Measurements from ENCODE around the gene ZNF212.

ZNF212 gene

DNA sequence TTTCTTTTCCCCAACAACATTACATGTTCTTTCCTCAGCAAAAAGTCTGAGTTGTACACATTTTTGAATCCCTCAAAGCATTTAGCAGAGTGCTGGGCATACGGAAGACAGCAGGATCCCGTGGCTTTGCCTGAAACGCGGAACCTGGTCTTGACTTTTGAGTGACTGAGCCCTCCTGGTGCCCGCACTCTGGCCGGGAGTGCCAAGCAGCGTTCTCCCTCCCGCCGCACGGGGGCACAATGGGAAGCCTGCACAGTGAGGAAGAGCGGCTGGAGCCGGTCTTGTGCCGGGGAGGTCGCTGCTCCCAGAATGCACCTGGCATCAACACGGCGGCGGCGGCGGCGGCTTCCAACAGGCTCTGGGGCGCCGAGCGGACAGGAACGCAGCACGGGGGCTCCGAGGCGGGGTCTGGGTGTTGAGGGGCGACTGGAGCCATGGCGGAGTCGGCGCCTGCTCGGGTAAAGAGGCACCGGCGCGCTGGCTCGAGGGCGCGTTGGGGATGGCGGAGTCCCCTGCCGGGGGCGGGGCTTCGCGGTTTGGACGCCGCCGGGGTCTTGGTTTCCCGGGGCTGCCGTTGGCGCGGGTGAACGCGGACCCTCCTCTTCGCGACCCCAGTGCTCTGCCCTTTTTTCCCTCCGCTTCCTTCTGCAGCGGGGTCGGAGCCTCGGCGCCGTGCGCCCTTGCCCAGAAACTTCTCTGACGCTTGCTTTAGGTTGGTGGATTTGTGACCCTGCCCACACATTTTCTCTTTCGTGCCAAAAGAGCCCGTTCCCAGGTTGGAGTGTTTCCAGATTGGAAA lies at the start of gene ZNF212:
Gene ZNF212 (plus strand): TSS at position 307 of the 799 bp plus-strand sequence. CDS start 128 bp downstream, at position 435.
- peak; percentile 14 to 92 (median 82) for DNase-seq

DNA sequence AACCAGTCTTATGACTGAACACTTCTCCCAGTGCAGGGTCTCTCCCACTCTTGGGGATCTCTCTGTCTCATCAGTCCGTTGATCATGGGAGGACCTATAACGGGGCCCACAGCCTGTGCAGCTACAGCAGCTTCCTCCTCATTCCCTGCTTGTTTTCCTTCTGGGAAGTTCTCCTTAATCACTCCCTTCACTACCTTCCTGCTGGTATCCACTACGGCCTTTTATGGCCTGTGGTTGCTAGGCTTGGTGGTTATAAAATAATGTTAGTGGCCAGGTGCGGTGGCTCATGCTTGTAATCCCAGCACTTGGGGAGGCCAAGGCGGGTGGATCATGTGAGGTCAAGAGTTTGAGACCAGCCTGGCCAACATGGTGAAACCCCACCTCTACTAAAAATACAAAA lies 47.6 kb upstream of the ZNF212 start:
- no peak for DNase-seq

DNA sequence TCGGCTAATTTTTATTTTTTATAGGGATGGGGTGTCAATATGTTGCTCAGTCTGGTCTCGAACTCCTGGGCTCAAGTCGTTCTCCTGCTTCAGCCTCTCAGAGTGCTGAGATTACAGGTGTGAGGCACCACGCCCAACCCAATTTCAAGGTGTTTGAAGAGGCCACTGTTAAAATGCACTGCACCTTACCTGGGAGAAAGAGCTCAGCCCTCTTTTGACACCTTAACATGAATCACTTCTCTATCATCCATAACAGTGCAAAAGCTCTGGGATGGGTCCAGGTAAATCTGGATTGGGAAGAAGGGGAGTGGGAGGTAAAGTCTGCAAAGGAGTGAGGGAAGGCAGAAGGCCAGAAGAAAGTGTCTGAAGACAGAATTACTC lies 44.7 kb upstream of the ZNF212 start:
- no peak for DNase-seq

DNA sequence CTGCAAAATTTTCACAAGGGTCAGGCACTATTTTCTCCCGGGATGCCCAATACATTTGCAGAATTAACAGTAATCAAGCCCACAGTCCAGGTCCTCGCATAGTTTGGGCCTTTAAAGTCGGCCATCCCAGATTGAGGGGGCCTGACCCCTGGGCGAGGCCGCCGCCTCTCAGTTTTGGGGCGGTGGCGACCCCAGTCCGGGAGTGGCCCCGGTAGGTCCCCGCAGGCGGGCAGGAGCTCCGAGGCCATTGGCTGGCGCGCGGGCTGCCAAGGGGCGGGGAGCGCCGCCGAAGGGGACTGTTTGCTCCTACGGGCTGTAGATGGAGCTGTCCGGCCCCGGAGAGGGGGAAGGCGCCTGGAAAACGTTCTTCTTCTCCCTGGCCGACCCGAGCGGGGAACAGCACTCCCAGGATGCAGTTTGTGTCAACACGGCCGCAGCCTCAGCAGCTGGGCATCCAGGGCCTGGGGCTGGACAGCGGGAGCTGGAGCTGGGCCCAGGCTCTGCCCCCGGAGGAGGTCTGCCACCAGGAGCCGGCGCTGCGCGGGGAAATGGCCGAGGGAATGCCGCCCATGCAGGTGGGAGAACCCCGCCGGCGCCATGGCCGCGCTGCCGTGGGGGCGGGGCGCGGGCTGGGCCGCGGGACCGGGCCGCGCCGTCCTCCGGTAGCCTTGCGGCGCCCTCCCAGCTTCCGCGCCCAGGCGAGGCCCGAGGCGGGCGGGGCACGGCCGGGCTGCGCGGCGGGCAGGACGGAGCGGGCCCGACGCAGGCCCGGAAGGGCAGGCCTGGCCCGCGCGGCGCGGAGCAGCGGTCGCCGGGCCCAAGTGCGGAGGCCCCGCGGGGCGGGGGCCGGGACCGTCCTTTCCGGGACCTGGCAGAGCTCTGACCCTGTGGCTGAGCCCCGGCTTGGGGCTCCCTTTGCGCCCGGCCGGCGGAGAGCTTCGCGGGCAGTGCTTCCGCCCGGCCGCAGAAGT lies 44.0 kb upstream of the ZNF212 start, which contains the start of gene ZNF282:
Gene ZNF282 (plus strand): TSS at position 367 of the 971 bp plus-strand sequence. CDS start 44 bp downstream, at position 411.
- peak; percentile 39 to 90 (median 82) for DNase-seq

DNA sequence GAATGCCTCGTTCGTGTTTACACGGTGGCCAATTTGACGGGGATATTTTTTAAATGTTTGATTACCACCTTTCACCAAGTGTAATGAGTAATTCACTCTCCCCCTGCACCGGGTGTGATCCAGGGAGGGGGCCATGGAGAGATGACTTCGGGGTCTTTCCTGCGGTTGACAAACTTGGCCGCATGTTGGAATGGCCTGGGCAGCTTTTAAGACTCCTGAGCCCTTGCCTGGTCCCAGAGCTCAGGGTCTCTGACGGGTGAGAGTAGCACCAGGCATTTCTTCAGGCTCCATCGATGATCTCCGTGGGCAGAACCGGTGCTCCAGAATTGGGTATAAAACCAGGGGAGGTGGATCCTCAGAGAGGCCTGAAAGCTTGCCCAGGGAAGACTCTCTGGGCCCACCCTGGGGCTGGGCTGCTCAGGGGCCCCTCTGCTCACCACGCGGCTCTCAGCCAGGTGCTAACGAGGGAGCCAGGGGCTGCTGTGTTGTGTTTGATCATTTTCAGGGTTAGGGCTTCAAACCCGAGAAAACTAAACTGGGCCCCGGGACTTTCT lies 43.2 kb upstream of the ZNF212 start:
- DNase-seq: peak in 1 of 56 donors; percentile 19

DNA sequence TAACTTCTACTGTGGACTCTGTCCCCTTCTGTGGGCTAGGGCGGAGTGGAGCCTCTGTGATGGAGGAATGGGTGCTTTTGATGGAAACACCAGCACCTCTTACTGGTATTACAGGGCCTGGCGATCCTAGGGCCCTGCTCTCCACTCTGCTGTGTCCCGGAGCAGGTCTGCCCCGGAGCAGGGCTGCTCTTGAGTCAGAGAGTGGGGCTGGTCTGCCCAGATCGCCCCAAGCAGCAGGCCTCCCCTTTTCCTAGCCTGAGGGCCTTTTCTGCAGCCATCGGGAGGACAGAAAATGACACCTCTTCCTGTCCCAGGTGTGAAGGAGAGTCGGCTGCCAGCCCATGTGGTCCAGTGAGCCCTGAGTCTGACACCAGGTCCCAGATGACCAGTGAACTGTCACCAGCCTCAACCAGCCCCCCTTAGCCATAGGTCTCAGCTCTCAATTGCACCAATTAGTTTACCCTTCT lies 42.7 kb upstream of the ZNF212 start:
- DNase-seq: no peak

DNA sequence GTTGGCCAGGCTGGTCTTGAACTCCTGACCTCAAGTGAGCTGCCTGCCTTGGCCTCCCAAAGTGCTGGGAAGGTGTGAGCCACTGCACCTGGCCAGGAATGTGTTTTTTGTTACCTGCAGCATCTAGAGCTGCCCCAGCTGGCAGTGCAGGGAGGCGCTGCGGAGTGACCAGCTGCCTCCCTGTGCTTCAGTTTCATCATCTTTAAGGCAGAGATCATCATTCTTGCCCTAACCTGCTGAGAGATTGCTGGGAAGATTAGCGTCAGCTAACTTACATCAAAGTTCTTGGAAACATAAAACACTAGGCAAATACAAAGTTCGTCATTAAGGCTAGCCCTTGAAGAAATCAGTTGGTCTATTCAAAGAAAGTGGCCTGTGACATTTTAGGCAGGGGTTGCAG lies 41.8 kb upstream of the ZNF212 start:
- DNase-seq: no peak

DNA sequence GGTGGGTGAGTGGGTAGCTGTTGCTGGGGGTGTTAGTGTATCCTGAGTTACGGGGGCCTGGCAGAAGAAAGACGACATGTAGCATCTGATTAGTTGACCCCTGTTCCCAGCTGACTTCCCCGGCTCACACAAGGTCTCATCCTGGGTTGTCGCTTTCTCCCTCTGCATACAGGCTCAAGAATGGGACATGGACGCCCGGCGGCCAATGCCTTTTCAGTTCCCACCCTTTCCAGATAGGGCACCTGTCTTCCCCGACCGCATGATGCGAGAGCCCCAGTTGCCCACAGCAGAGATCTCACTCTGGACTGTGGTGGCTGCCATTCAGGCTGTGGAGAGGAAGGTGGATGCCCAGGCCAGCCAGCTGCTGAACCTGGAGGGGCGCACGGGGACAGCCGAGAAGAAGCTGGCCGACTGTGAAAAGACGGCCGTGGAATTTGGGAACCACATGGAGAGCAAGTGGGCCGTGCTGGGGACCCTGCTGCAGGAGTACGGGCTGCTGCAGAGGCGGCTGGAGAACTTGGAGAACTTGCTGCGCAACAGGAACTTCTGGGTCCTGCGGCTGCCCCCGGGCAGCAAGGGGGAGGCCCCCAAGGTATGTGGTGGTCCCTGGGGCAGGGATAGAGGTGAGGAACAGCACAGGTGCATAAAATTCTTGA lies 41.2 kb upstream of the ZNF212 start:
- no peak for DNase-seq

DNA sequence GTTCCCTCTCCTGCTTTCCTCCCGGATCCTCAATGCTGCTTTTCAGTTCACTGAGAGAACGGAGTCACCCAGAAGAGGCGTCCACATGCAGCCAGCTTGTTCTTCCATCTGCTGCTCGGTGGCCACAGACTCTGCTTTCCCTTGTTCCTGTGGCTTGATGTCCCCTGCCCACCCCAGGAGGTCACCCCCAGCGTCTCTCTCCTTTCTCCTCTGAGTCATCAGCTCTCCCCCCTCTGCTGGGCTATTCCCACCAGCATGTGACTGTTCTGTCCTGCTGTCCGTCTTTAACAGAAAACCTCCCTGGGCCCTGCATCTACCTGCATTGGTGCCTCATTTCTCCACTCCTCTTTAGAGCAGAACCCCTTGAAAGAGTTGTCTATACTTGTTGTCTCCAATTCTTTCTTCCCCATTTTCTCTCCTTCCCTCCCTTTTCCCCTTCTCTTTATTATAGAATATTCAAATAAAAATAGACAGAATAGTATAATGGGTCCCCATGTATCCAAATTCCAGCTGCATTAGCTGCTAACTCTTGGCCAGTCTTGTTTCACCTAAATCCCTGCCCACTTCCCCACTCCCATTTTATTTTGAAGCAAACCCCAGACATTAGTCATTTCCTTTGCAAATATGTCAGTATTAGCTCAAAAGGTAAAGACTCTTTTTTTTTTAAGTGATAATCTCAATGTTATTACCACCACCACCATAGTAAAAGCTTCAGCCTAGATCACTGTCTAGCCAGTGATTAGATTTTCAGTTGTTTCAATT lies 40.0 kb upstream of the ZNF212 start:
- DNase-seq: no peak

DNA sequence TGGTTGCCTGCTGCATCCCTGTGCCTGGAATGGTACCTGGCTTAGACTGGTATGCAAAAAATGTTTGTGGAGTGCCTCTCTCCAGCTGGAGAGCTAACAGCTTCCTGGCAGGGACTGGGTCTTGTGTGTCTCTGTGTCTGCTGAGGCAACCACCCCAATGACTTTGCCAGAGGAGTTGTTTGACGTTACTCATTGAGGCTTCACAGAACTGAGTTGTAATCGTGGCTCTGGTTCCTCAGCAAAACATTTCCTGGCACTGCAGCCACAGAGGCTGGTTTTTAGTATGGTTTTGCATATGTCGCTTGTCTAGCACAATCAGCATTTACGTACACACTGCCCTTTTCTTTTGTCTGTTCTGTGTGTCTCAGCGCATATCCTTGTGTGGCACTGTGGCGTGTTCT lies 36.6 kb upstream of the ZNF212 start:
- DNase-seq: no peak

DNA sequence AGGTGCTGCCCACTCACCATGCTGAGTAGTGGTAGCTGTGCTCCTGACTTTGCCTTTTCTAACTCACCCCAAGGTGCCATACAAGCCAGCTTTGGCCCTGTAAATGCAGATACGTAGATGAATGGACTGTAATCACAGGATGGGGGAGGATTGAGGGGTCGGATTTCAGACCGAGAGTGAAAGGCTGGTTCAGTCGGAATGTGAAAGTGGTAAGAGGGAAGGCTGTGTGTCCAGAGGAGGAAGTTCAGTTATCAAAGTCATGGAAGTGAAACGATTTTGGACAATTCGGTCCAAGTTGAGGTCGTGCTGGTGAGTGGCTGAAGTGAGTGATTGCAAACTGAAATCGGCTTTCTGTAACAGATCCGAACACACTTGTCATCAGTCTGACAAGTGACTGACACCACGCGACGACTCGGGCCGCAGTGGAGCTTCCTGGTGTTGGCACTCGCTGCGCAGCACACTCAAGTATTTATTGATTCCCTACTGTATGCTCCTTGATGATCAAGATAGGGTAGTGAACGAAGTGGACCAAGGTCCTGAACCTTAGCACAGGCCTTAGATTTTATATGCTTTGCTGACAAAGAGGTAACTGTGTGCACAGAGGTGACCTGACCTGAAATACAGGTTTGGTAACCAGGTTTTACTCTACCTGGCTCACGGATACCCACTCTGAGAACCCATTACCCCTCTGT lies 33.6 kb upstream of the ZNF212 start:
- DNase-seq: no peak

DNA sequence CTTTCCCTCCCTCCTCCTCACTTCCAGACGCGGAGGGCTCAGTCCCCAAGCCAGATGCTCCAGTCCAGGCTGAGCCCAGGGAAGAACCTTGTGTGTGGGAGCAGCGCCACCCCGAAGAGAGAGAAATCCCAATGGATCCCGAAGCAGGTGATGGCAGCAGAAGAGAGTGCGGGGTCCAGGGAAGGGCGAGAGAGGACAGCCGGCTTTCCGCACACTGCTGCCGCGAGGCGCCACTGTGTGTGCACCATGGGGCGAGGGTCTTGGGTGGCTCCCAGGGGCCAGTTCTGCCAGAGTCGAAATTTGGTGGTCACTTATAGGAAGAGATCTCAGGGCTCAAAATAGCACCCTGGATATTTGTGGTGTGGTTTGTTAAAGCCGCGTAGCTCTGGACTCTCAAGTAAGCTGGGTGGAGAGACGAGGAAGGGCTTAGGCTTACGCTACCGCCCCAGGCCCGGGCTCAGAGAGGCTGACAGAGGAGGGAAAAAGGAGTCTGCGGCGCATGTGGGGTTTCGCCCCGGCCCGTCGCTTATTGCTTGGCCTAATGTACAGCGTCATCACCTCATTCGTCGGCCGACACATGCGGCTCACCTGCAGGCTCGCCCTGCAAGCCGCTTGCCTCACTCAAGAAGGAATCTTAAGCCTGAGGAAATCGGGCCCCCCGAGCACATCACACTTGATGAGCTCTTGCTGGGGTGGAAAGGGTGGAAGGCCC lies 32.0 kb upstream of the ZNF212 start:
- no peak for DNase-seq

DNA sequence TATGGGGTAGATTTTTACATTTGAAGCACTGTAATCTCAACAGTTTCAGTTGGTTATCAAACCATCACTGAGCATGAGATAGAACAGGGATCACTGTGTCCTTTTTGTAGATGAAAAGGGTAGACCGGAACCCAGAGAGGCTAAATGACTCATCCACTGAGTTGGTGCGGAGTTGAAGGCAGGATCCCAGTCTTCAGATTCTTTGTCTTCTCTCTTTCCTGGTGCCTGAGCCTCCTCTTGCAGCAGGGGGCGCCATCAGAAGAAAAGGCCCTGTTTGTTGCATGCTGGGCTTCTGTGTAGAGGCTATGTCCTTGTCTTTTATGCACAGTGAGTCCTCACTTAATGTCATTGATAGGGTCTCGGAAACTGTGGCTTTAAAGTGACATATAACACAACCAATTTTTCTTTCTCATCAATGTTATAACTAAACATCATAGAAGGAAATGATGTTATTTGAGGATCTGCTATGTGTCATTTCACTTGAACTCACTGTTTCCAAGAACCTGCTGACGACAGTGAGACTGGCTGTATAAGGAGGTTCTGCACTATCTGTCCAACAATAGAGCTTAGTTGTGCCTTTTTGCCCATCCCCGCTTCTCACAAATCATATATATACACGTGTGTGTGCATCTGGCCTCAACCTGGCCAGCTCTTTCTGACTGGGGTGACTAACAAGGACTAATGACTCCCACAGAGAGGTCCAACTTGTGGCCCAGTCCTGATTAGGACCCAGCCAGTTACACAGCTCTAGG lies 29.8 kb upstream of the ZNF212 start:
- peak in 2 of 56 donors; percentile 11 to 12 for DNase-seq

DNA sequence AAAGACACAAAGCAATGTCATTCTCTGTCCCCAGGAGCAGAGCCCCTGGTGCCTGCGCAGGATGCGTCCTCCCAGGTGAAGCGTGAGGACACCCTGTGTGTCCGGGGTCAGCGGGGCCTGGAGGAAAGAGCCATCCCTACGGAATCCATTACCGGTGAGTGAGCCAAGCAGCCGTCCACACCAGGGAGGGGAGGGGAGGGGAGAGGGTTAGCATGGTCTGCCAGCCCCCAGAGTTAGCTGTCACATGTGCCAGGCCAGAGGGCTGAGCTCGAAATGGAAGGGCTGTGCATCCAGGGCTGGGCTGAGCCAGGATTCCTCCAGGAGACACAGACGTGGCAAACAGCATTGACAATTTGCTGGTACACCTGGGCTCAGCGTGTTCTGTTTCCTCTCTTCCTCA lies 28.9 kb upstream of the ZNF212 start:
- DNase-seq: no peak

DNA sequence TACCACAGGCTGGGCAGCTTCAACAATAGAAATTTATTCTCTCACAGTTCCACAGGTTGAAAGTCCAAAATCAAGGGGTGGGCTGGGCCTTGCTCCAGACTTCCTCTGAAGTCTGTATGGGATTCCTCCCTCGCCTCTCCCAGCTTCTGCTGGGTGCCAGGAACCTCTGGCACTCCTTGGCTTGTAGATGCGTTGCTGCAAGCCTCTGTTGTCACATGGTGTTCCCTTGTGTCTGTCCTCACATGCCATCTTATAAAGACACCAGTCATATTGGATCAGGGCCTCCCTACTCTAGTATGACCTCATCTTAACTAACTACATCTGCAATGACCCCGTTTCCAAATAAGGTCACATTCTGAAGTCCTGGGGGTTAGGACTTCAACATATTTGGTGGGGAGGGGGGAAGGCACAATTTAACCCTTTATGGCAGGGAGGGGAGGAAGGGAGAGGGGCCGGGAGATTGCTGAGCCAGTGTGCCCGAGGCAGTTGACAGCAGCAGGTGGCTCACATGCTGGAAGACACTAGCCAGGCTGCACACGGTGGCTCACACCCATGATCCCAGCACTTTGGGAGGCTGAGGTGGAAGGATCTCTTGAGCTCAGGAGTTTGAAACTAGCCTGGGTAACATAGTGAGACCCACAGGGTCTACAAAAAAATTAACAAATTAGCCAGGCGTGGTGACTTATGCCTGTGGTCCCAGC lies 25.3 kb upstream of the ZNF212 start:
- no peak for DNase-seq

DNA sequence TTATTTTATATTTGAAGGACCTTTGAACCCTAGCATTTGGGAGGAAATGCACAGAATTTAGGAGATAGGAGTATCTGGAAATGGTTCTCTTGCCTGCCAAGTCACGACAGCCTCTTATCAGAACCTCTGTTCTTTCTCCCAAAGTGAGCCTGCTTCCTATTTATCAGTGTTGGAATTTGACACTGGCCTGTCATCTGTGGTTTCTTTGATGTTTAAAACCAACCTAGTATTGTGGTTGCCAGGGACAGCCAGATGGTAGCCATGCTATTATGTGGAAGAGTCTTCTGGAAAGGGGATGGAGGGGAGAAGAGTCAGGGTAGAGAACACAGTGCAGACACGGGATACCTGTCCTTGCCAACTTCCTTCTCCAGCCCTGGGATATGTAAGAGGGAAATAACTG lies 23.0 kb upstream of the ZNF212 start:
- no peak for DNase-seq

DNA sequence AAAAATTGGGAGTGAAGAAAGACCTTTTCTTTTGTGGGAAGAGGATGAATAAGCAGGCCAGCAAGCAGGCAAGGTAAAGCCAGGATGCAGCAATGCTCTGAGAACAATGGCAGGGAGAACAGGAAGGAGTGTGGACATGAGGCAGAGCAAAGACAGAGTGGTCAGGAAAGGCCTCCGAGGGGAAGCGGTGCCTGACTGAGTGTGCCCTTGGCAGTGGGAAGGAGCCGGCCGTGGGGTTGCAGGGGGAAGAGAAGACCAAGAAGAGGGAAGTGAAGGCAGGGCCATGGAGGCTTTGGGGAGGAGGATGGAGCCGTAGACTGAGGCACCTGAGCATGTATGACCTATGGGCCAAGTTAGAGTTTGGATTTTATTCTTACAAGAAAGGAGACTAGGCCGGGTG lies 21.9 kb upstream of the ZNF212 start:
- DNase-seq: no peak
